Neural progenitor cell (in vitro differentiated cells): ENCODE data around the gene NTPCR. TPM values are rescaled to one million over a fixed set of nuclear protein-coding genes. Genes with fewer than 3 reads are reported as not detected.

Experiments used
- DNase-seq: peaks from one replicate; pipeline ENCODE4 v3.0.0-alpha.2; 2016; ENCODE audit warnings: low spot score
- H2AFZ ChIP-seq: fragments of 200-600 bp; sonication (generic); replicated peaks from 2 replicates; pipeline ENCODE4 v1.6.1; 2016; ENCODE audit warnings: antibody characterized with exemption
- H3F3A ChIP-seq: fragments of 200-600 bp; sonication (generic); 2 replicates; pipeline ENCODE4 v1.6.1; 2016; ENCODE audit warnings: antibody characterized with exemption, low read depth
- H3K27ac ChIP-seq: fragments of 200-600 bp; sonication (generic); 2 replicates; pipeline ENCODE4 v1.5.1; 2016; ENCODE audit warnings: mild to moderate bottlenecking
- H3K27me3 ChIP-seq: fragments of 200-600 bp; sonication (generic); 2 replicates; pipeline ENCODE4 v1.6.1; 2016; ENCODE audit warnings: mild to moderate bottlenecking, moderate library complexity
- H3K36me3 ChIP-seq: fragments of 200-600 bp; sonication (generic); 2 replicates; pipeline ENCODE4 v1.5.1; 2016
- H3K4me1 ChIP-seq: fragments of 200-600 bp; sonication (generic); 2 replicates; pipeline ENCODE4 v1.6.1; 2016; ENCODE audit warnings: mixed run types
- H3K4me2 ChIP-seq: fragments of 200-600 bp; sonication (generic); 2 replicates; pipeline ENCODE4 v1.6.1; 2016
- H3K4me3 ChIP-seq: fragments of 200-600 bp; sonication (generic); 2 replicates; pipeline ENCODE4 v1.5.1; 2016
- H3K79me2 ChIP-seq: fragments of 200-600 bp; sonication (generic); 2 replicates; pipeline ENCODE4 v1.6.1; 2016; ENCODE audit warnings: low read depth
- H3K9ac ChIP-seq: fragments of 200-600 bp; sonication (generic); 2 replicates; pipeline ENCODE4 v1.6.1; 2016
- H3K9me3 ChIP-seq: fragments of 200-600 bp; sonication (generic); 2 replicates; pipeline ENCODE4 v1.5.1; 2016; ENCODE audit warnings: low read depth
- H4K20me1 ChIP-seq: fragments of 200-600 bp; sonication (generic); 2 replicates; pipeline ENCODE4 v1.6.1; 2016; ENCODE audit warnings: low read depth
- H3K27ac Mint-ChIP-seq: 3 replicates; pipeline ENCODE4 v1.8.0; 2021; ENCODE audit warnings: mixed read lengths
- H3K27me3 Mint-ChIP-seq: 2 replicates; pipeline ENCODE4 v1.8.0; 2022; ENCODE audit warnings: low read depth, mild to moderate bottlenecking, inconsistent platforms, moderate library complexity, mixed read lengths; ENCODE audit not compliant: insufficient read depth
- H3K36me3 Mint-ChIP-seq: 3 replicates; pipeline ENCODE4 v1.8.0; 2021; ENCODE audit warnings: mixed read lengths
- H3K4me1 Mint-ChIP-seq: 3 replicates; pipeline ENCODE4 v1.8.0; 2021; ENCODE audit warnings: mixed read lengths
- H3K4me3 Mint-ChIP-seq: 3 replicates; pipeline ENCODE4 v1.8.0; 2021; ENCODE audit warnings: mild to moderate bottlenecking, moderate library complexity, mixed read lengths
- H3K9me3 Mint-ChIP-seq: 3 replicates; pipeline ENCODE4 v1.8.0; 2020; ENCODE audit warnings: mixed read lengths
- CTCF ChIP-seq: fragments of 200-600 bp; sonication (generic); IDR thresholded peaks from 2 replicates; pipeline ENCODE4 v1.5.1; 2017; ENCODE audit warnings: antibody characterized with exemption, mild to moderate bottlenecking
- EZH2 ChIP-seq: fragments of 200-600 bp; sonication (generic); IDR thresholded peaks from 2 replicates; pipeline ENCODE4 v1.6.1; 2017; ENCODE audit warnings: antibody characterized with exemption, mild to moderate bottlenecking, moderate library complexity
- EZH2phosphoT487 ChIP-seq: fragments of 200-600 bp; sonication (generic); IDR thresholded peaks from 2 replicates; pipeline ENCODE4 v1.6.1; 2017; ENCODE audit warnings: antibody characterized with exemption
- total RNA-seq: library from RNA; depleted of rRNA; stranded (reverse); fragments of >200 nt; gene quantifications from 2 replicates; pipeline ENCODE4 v1.2.3, GENCODE V29; 2015; ENCODE audit warnings: low replicate concordance

The NTPCR gene
- total RNA-seq, 1 donor from 2014 or later: 65.7 TPM

GRCh38 chr1:232956081-232956480, 5.7 kb downstream of the NTPCR start:
- no peak for DNase-seq
- Histone ChIP-seq H3K27me3 (no peaks in the 10 kb centered on the region), H3F3A (no peaks in the 10 kb centered on the region), H3K36me3 (peaks cover 16% of the 10 kb centered on the region), H3K9ac (no peak overlapping the region), H3K4me3 (no peak overlapping the region), H4K20me1 (peaks cover 3% of the 10 kb centered on the region), H3K9me3 (no peaks in the 10 kb centered on the region), H3K4me2 (no peak overlapping the region), H2AFZ (no peak overlapping the region), H3K4me1 (peaks cover 18% of the 10 kb centered on the region), H3K79me2 (peaks cover 62% of the 10 kb centered on the region), H3K27ac (no peak overlapping the region)
- Mint-ChIP-seq H3K27ac (no peak overlapping the region), H3K9me3 (peaks cover 10% of the 10 kb centered on the region), H3K4me1 (peaks cover 26% of the 10 kb centered on the region), H3K27me3 (no peaks in the 10 kb centered on the region), H3K36me3 (peaks cover 43% of the 10 kb centered on the region), H3K4me3 (no peak overlapping the region)
- TF ChIP-seq EZH2 (no peak), EZH2phosphoT487 (no peak), CTCF (no peak)

- Mint-ChIP-seq H3K27ac (no peak overlapping the region), H3K4me1 (peaks cover 16% of the 10 kb centered on the region), H3K4me3 (no peak overlapping the region), H3K27me3 (no peaks in the 10 kb centered on the region), H3K36me3 (peaks cover 43% of the 10 kb centered on the region), H3K9me3 (peaks cover 10% of the 10 kb centered on the region)
- peaks cover 51% of the 10 kb centered on the region for H3K79me2 ChIP-seq
- H3K27me3 ChIP-seq: no peaks in the 10 kb centered on the region
- peaks cover 2% of the 10 kb centered on the region for H4K20me1 ChIP-seq
- DNase-seq: no peak
- H3K4me3 ChIP-seq: no peak overlapping the region
- peaks cover 3% of the 10 kb centered on the region for H3K4me1 ChIP-seq
- TF ChIP-seq CTCF (no peak), EZH2 (no peak), EZH2phosphoT487 (no peak)
- no peak overlapping the region for H3K4me2 ChIP-seq
- no peaks in the 10 kb centered on the region for H3K9me3 ChIP-seq
- no peak overlapping the region for H3K27ac ChIP-seq
- no peak overlapping the region for H3K9ac ChIP-seq
- H2AFZ ChIP-seq: no peak overlapping the region
- no peaks in the 10 kb centered on the region for H3F3A ChIP-seq
- H3K36me3 ChIP-seq: peaks cover 16% of the 10 kb centered on the region
These were observed 7.7 kb downstream of the NTPCR start for GRCh38 chr1:232958067-232958466.

- Histone ChIP-seq H3K4me3 (no peak overlapping the region), H3K4me1 (no peaks in the 10 kb centered on the region), H3K79me2 (peaks cover 23% of the 10 kb centered on the region), H3K4me2 (no peak overlapping the region), H3K9ac (no peak overlapping the region), H4K20me1 (no peaks in the 10 kb centered on the region), H3F3A (no peaks in the 10 kb centered on the region), H3K27me3 (no peaks in the 10 kb centered on the region), H3K36me3 (peaks cover 2% of the 10 kb centered on the region), H3K27ac (no peak overlapping the region), H3K9me3 (no peaks in the 10 kb centered on the region), H2AFZ (no peak overlapping the region)
- Mint-ChIP-seq H3K27me3 (no peaks in the 10 kb centered on the region), H3K9me3 (peaks cover 5% of the 10 kb centered on the region), H3K4me3 (no peak overlapping the region), H3K36me3 (peaks cover 30% of the 10 kb centered on the region), H3K4me1 (peaks cover 29% of the 10 kb centered on the region), H3K27ac (no peak overlapping the region)
- no peak for DNase-seq
- TF ChIP-seq EZH2phosphoT487 (no peak), EZH2 (no peak), CTCF (no peak)
These were observed 12.6 kb downstream of the NTPCR start for GRCh38 chr1:232962761-232963745.
